HCT116 (cell line): ENCODE data around the gene CENPX. TPM values are rescaled to one million over a fixed set of nuclear protein-coding genes. Genes with fewer than 3 reads are reported as not detected.

Source experiments
- ATAC-seq: fragments of 200-7000 bp; cut with Tn5 transposase; 2 replicates; pipeline ENCODE4 v1.9.1; 2020; ENCODE audit warnings: mild to moderate bottlenecking, moderate library complexity
- BruUV-seq: library from RNA; stranded (reverse); fragments of 400-500 nt; replicated peaks from 2 replicates; lab custom pipeline; 2021; lab: Mats Ljungman, UMichigan
- CTCF ChIA-PET: fragments of 300-600 bp; sonication (Branson Sonifier 250); formaldehyde crosslinking; loops from one replicate; lab custom pipeline; 2021; ENCODE audit warnings: antibody characterized with exemption; lab: Charles Lee
- POLR2A ChIA-PET: fragments of 300-600, 350-600 bp; sonication (Branson Sonifier 250); formaldehyde crosslinking; loops from one replicate; lab custom pipeline; 2021; ENCODE audit warnings: antibody characterized with exemption; lab: Charles Lee
- RAD21 ChIA-PET, 2 experiments: fragments of 300-600 bp; sonication (Branson Sonifier 250); formaldehyde crosslinking; loops; one replicate each; lab custom pipeline; 2023; ENCODE audit warnings: low total read pairs in 2 of 2; ENCODE audit not compliant: uncharacterized antibody in 2 of 2, unreplicated experiment in 2 of 2, low non-redundant PET in 1 of 2; lab: Charles Lee
- DNase-seq: peaks from one replicate; pipeline ENCODE4 v3.0.0-alpha.2; 2010; ENCODE audit warnings: low read depth, low spot score
- H2AFZ ChIP-seq: fragments of 200-600 bp; shearing (Covaris generic), sonication (generic); 2 replicates; pipeline ENCODE4 v1.6.1; 2017; ENCODE audit warnings: low read depth, mixed run types, mixed read lengths, antibody characterized with exemption, low read length; ENCODE audit not compliant: poor library complexity, severe bottlenecking
- H3K27ac ChIP-seq: 2 replicates; pipeline ENCODE4 v1.5.1; 2012; ENCODE audit warnings: low read depth, low read length
- H3K27me3 ChIP-seq: fragments of 200-600 bp; sonication (generic); 2 replicates; pipeline ENCODE4 v1.6.1; 2016; ENCODE audit warnings: mixed run types, low read length, mixed read lengths; ENCODE audit not compliant: insufficient read depth
- H3K36me3 ChIP-seq, 2 experiments: fragments of 200-500 bp in 1 of 2; fragments of 200-600 bp in 1 of 2; sonication (Bioruptor generic) in 1 of 2; sonication (generic) in 1 of 2; 2 replicates each; pipeline versions ENCODE4 v1.5.1 to v1.6.1; 2014 to 2016; ENCODE audit warnings: low read length in 2 of 2, inconsistent platforms in 1 of 2, mixed read lengths in 1 of 2, mixed run types in 1 of 2; ENCODE audit not compliant: insufficient read depth in 2 of 2, control insufficient read depth in 1 of 2
- H3K4me1 ChIP-seq, 2 experiments: fragments of 200-600 bp in 1 of 2; sonication (generic) in 1 of 2; 2 replicates each; pipeline versions ENCODE4 v1.5.1 to v1.6.1; 2012 to 2017; ENCODE audit warnings: low read length in 2 of 2, inconsistent platforms in 1 of 2, mild to moderate bottlenecking in 1 of 2, mixed read lengths in 1 of 2, mixed run types in 1 of 2, moderate library complexity in 1 of 2; ENCODE audit not compliant: insufficient read depth in 2 of 2, control insufficient read depth in 1 of 2
- H3K4me2 ChIP-seq: fragments of 200-600 bp; sonication (generic); 2 replicates; pipeline ENCODE4 v1.6.1; 2017; ENCODE audit warnings: mixed run types, low read length, mixed read lengths
- H3K4me3 ChIP-seq, 2 experiments: fragments of 200-600 bp in 1 of 2; sonication (generic) in 1 of 2; replicated peaks in 1 of 2; 2 replicates each; pipeline ENCODE4 v1.5.1; 2011 to 2016; ENCODE audit warnings: low read length in 2 of 2, control low read depth in 1 of 2, low read depth in 1 of 2, mild to moderate bottlenecking in 1 of 2, mixed read lengths in 1 of 2, mixed run types in 1 of 2
- H3K79me2 ChIP-seq: fragments of 200-600 bp; sonication (generic); 2 replicates; pipeline ENCODE4 v1.6.1; 2017; ENCODE audit warnings: mild to moderate bottlenecking, mixed run types, low read length, moderate library complexity, mixed read lengths; ENCODE audit not compliant: insufficient read depth
- H3K9ac ChIP-seq: fragments of 200-600 bp; sonication (generic); 2 replicates; pipeline ENCODE4 v1.6.1; 2016; ENCODE audit warnings: low read length, mixed read lengths
- H3K9me2 ChIP-seq: fragments of 200-600 bp; sonication (generic), shearing (Covaris generic); 2 replicates; pipeline ENCODE4 v1.6.1; 2017; ENCODE audit warnings: mixed run types, mild to moderate bottlenecking, moderate library complexity; ENCODE audit not compliant: insufficient read depth
- H3K9me3 ChIP-seq, 2 experiments: fragments of 200-500 bp in 1 of 2; fragments of 200-600 bp in 1 of 2; sonication (Bioruptor generic) in 1 of 2; sonication (generic) in 1 of 2; 2 replicates each; pipeline ENCODE4 v1.6.1; 2014 to 2017; ENCODE audit warnings: low read length in 2 of 2, mixed read lengths in 2 of 2, inconsistent platforms in 1 of 2, low read depth in 1 of 2, mild to moderate bottlenecking in 1 of 2, mixed run types in 1 of 2, moderate library complexity in 1 of 2; ENCODE audit not compliant: control insufficient read depth in 1 of 2, insufficient read depth in 1 of 2
- H4K20me1 ChIP-seq: fragments of 200-600 bp; sonication (generic), shearing (Covaris generic); 2 replicates; pipeline ENCODE4 v1.6.1; 2017; ENCODE audit warnings: mixed run types, mild to moderate bottlenecking, moderate library complexity; ENCODE audit not compliant: insufficient read depth
- CBX3 ChIP-seq: IDR thresholded peaks from 2 replicates; pipeline ENCODE4 v1.6.1; 2012; ENCODE audit warnings: low read depth
- CEBPB ChIP-seq: IDR thresholded peaks from 2 replicates; pipeline ENCODE4 v1.6.1; 2012; ENCODE audit warnings: low read depth
- EGR1 ChIP-seq: IDR thresholded peaks from 2 replicates; pipeline ENCODE4 v1.6.1; 2012; ENCODE audit warnings: low read depth
- ELF1 ChIP-seq: IDR thresholded peaks from 2 replicates; pipeline ENCODE4 v1.6.1; 2012; ENCODE audit warnings: low read depth, borderline replicate concordance
- EZH2phosphoT487 ChIP-seq: fragments of 200-600 bp; IDR thresholded peaks from 2 replicates; pipeline ENCODE4 v1.6.1; 2018; ENCODE audit warnings: antibody characterized with exemption, borderline replicate concordance
- FOSL1 ChIP-seq: IDR thresholded peaks from 2 replicates; pipeline ENCODE4 v1.6.1; 2012; ENCODE audit warnings: low read depth
- JUND ChIP-seq: IDR thresholded peaks from 2 replicates; pipeline ENCODE4 v1.6.1; 2012
- MAX ChIP-seq: IDR thresholded peaks from 2 replicates; pipeline ENCODE4 v1.6.1; 2012
- POLR2A ChIP-seq: IDR thresholded peaks from 2 replicates; pipeline ENCODE4 v1.7.0; 2011; ENCODE audit warnings: borderline replicate concordance; ENCODE audit not compliant: insufficient read depth, insufficient read length; ENCODE audit errors: extremely low read depth
- POLR2AphosphoS5 ChIP-seq: IDR thresholded peaks from 2 replicates; pipeline ENCODE4 v1.6.1; 2011; ENCODE audit warnings: mild to moderate bottlenecking, low read depth, low read length, moderate library complexity
- RAD21 ChIP-seq: IDR thresholded peaks from 2 replicates; pipeline ENCODE4 v1.6.1; 2012; ENCODE audit warnings: low read depth, mild to moderate bottlenecking
- SIN3A ChIP-seq: IDR thresholded peaks from 2 replicates; pipeline ENCODE4 v1.6.1; 2012; ENCODE audit warnings: low read depth
- SP1 ChIP-seq: IDR thresholded peaks from 2 replicates; pipeline ENCODE4 v1.6.1; 2012; ENCODE audit warnings: low read depth
- TCF7L2 ChIP-seq: IDR thresholded peaks from 2 replicates; pipeline ENCODE4 v1.7.0; 2011; ENCODE audit warnings: borderline replicate concordance, inconsistent platforms; ENCODE audit not compliant: insufficient read depth, insufficient read length; ENCODE audit errors: extremely low read depth
- YY1 ChIP-seq: IDR thresholded peaks from 2 replicates; pipeline ENCODE4 v1.6.1; 2011; ENCODE audit warnings: low read length, low read depth, moderate library complexity, mild to moderate bottlenecking; ENCODE audit not compliant: insufficient replicate concordance; ENCODE audit errors: extremely low read depth
- ZBTB33 ChIP-seq: IDR thresholded peaks from 2 replicates; pipeline ENCODE4 v1.6.1; 2011; ENCODE audit warnings: mild to moderate bottlenecking, low read length, moderate library complexity; ENCODE audit not compliant: insufficient replicate concordance; ENCODE audit errors: extremely low read depth
- ZFX ChIP-seq: fragments of 450-650 bp; IDR thresholded peaks from 2 replicates; pipeline ENCODE4 v1.6.1; 2017
- ZNF274 ChIP-seq: fragments of 200-500 bp; sonication (Bioruptor generic); IDR thresholded peaks from 2 replicates; pipeline ENCODE4 v1.6.1; 2014; ENCODE audit warnings: mild to moderate bottlenecking, low read depth, low read length, inconsistent platforms
- intact Hi-C: fragments of 100-400 bp; cut with micrococcal nuclease; formaldehyde crosslinking; loops from 2 replicates; pipeline ENCODE4 v1.10.0; 2022
- total RNA-seq: library from RNA; stranded (reverse); gene quantifications from one replicate; pipeline ENCODE4 v1.2.1, GENCODE V29; 2021; ENCODE audit not compliant: unreplicated experiment
- TF ChIP-seq, protein P1 (sequence below): IDR thresholded peaks from 2 replicates; pipeline ENCODE4 v1.6.1; 2012

CENPX gene
- total RNA-seq, 1 experiment from 2014 or later: 184 TPM

DNA sequence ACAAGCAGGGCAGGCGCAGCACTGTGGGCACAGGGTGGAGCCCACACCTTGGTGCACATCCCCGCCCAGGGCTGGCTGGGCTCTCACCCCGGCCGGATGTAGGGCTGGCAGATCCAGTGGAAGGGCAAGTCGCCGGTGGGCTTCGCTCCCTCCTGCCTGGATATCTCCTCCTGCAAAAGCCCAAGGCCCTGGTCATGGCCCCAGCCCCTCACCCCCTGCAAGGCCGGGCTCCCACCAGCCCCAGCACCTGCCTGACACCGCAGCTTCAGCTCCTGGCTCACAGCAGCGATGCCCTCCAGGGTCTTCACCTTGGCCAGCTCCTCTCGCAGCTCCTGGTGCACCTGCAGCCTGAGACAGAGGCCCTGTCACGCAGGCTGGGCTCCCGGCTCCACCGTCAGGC is 37.9 kb upstream of the CENPX start:
- ATAC-seq (no peak), DNase-seq (no peak)
- Histone ChIP-seq H3K4me1 (peaks cover 8 to 19% of the 10 kb centered on the region in 2 experiments; a peak in 3 of 4 replicates), H2AFZ (no peak overlapping the region), H3K9me3 (no peaks in the 10 kb centered on the region), H3K9me2 (no peaks in the 10 kb centered on the region), H3K79me2 (peaks cover 35% of the 10 kb centered on the region), H4K20me1 (no peaks in the 10 kb centered on the region; the same call in 1 of the 2 replicates), H3K27ac (peak overlapping the region; percentile 23; the same call in 1 of the 2 replicates), H3K4me3 (no peak overlapping the region), H3K9ac (no peak overlapping the region), H3K4me2 (no peak overlapping the region), H3K36me3 (peaks cover 19 to 82% of the 10 kb centered on the region in 2 experiments), H3K27me3 (no peaks in the 10 kb centered on the region)
- ChIA-PET CTCF (no interaction called here), POLR2A (no interaction called here), RAD21 (no interaction called here)
- TF ChIP-seq ZNF274 (no peak), MAX (no peak), RAD21 (no peak), CBX3 (no peak), CEBPB (no peak), POLR2A (no peak), EGR1 (no peak), ELF1 (no peak), TCF7L2 (no peak), ZBTB33 (no peak), EZH2phosphoT487 (no peak), YY1 (no peak), JUND (no peak), FOSL1 (no peak), ZFX (no peak), POLR2AphosphoS5 (no peak), SIN3A (no peak), SP1 (no peak)
- TF ChIP-seq, protein P1, sequence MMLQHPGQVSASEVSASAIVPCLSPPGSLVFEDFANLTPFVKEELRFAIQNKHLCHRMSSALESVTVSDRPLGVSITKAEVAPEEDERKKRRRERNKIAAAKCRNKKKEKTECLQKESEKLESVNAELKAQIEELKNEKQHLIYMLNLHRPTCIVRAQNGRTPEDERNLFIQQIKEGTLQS: no peak
- intact Hi-C loops: no loop called here
- no TSS peak for BruUV-seq
